GM13976 (cell line): ENCODE data around the gene CCDC9.

Experiments used
- DNase-seq: peaks from one replicate; pipeline ENCODE4 v3.0.0; 2012; ENCODE audit warnings: low spot score
- in situ Hi-C: fragments of 300-500 bp; cut with MboI; formaldehyde crosslinking; loops from one replicate; pipeline ENCODE4 v1.12.0; 2022; ENCODE audit warnings: low sequenced_read_pairs, mixed read lengths, inconsistent platforms; ENCODE audit not compliant: unreplicated experiment
- TF ChIP-seq, protein P1 (sequence below): IDR thresholded peaks from 2 replicates; pipeline ENCODE4 v1.5.1; 2012; ENCODE audit warnings: borderline replicate concordance, mild to moderate bottlenecking; ENCODE audit not compliant: insufficient read depth; ENCODE audit errors: extremely low read depth, missing control alignments, control extremely low read depth

The CCDC9 gene

DNA sequence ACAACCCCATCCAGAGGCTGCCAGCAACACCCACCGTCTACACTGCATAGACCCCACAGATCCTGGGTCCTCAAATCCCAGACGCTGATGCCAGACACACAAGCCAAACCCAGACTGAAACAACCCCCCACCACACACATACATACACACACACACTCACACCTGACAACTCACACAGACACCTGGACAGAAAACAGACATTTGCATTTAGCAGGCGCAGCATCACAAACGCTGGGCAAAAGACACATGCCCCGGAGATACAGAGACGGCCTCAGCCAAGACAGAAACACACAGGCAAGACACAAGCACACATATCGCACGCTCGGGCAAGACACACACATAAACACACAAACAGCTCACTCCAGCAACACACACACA is 26.7 kb upstream of the CCDC9 start:
- DNase-seq = no peak
- TF ChIP-seq, protein P1, sequence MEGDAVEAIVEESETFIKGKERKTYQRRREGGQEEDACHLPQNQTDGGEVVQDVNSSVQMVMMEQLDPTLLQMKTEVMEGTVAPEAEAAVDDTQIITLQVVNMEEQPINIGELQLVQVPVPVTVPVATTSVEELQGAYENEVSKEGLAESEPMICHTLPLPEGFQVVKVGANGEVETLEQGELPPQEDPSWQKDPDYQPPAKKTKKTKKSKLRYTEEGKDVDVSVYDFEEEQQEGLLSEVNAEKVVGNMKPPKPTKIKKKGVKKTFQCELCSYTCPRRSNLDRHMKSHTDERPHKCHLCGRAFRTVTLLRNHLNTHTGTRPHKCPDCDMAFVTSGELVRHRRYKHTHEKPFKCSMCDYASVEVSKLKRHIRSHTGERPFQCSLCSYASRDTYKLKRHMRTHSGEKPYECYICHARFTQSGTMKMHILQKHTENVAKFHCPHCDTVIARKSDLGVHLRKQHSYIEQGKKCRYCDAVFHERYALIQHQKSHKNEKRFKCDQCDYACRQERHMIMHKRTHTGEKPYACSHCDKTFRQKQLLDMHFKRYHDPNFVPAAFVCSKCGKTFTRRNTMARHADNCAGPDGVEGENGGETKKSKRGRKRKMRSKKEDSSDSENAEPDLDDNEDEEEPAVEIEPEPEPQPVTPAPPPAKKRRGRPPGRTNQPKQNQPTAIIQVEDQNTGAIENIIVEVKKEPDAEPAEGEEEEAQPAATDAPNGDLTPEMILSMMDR = no peak
- in situ Hi-C loops = no loop called here

GRCh38 chr19:47230054-47230920 is 26.0 kb upstream of the CCDC9 start:
- TF ChIP-seq, protein P1 = peak; percentile 88
- in situ Hi-C loops = no loop called here
- peak; percentile 78 for DNase-seq

GRCh38 chr19:47230921-47231214 is 25.5 kb upstream of the CCDC9 start, which contains the start of gene BBC3:
TSS of gene BBC3 (minus strand) at chr19:47231199. CDS start at chr19:47228431, 2,768 bp downstream.
- in situ Hi-C loops = no loop called here
- no peak for DNase-seq
- TF ChIP-seq, protein P1 = no peak

DNA sequence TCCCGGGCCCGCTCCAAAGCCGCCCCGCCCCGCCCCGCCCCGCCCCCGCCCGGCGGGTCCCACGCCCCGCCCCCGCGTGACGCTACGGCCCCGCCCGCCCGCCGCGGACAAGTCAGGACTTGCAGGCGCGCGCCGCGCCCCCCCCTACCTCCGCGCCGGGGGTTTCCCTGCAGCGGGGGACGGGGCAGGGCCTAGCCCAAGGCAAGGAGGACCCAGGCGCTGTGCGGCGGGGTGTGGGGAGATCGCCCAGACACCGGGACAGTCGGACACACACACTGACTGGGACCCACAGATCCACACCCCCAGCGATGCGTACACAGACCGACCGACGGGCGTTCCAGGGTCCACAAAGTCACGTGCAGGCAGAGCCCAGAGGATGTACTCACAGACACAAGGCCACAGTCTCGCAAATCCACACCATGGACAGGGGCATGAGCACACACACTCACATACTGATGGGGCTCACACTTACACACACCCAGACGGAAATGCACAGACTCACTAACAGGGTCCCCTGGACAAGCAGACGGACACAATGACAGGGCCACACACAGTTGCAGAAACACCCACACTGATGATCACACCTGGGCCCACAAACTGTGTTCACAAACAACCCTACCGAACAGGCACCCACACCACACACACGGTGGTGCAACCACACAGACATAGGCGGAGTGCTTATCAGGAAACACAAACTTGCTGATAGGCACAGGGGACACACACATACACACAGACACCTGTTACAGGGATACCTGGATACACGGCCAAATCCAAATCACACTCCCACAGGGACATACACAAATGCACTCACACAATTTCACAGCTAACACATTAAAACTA is 24.9 kb upstream of the CCDC9 start:
- TF ChIP-seq, protein P1 = no peak
- DNase-seq = peak; percentile 90
- in situ Hi-C loops = no loop called here

- TF ChIP-seq, protein P1 = no peak
- in situ Hi-C loops = no loop called here
- peak; percentile 31 for DNase-seq
Measured at GRCh38 chr19:47232422-47233211, 23.7 kb upstream of the CCDC9 start.

GRCh38 chr19:47236072-47236675 is 20.2 kb upstream of the CCDC9 start:
- TF ChIP-seq, protein P1 = no peak
- in situ Hi-C loops = no loop called here
- DNase-seq = no peak
